ENCODE data around the gene HSD11B2.

GRCh38 chr16:67460961-67461360, 30.0 kb downstream of the HSD11B2 start:
- TF ChIP-seq CTCF (IDR thresholded peaks at IDR 0.05; ENCODE audit: low read depth, low read length) (no peak), MAX (IDR thresholded peaks at IDR 0.05; ENCODE audit: low read depth, low read length) (no peak)

Measured in NB4 (cell line).